Spleen (tissue), 11 donors: ENCODE measurements around the gene TIMD4. TPM values are rescaled to one million over a fixed set of nuclear protein-coding genes. Genes with fewer than 3 reads are reported as not detected.
"Not testable (repeated sequence)": the region's sequence is repeated elsewhere in the genome, so short reads cannot be mapped to it uniquely, and the experiment has no call there.

ENCODE experiments used
- DNase-seq: peaks from one replicate; pipeline ENCODE4 v3.0.0-alpha.2; 2020
- H3K27ac ChIP-seq, 8 donors: fragments of 200-600 bp; sonication (generic) in 7 of 8; 1 replicate in 4 of 8; 2 replicates in 4 of 8; pipeline versions ENCODE4 v1.5.0 to v1.8.0; 2016 to 2021; ENCODE audit warnings: inconsistent platforms in 4 of 8, mild to moderate bottlenecking in 4 of 8, moderate library complexity in 1 of 8
- H3K27me3 ChIP-seq, 7 donors: fragments of 200-600 bp; sonication (generic) in 6 of 7; replicated peaks in 1 of 7; 1 replicate in 4 of 7; 2 replicates in 3 of 7; pipeline versions ENCODE4 v1.5.0 to v1.8.0; 2016 to 2021; ENCODE audit warnings: inconsistent platforms in 3 of 7, mild to moderate bottlenecking in 1 of 7
- H3K36me3 ChIP-seq, 6 donors: fragments of 200-600 bp; sonication (generic) in 5 of 6; 1 replicate in 4 of 6; 2 replicates in 2 of 6; pipeline versions ENCODE4 v1.5.0 to v1.8.0; 2016 to 2021; ENCODE audit warnings: inconsistent platforms in 2 of 6
- H3K4me1 ChIP-seq, 6 donors: fragments of 200-600 bp; sonication (generic) in 5 of 6; 1 replicate in 3 of 6; 2 replicates in 3 of 6; pipeline versions ENCODE4 v1.5.0 to v1.8.0; 2016 to 2021; ENCODE audit warnings: inconsistent platforms in 3 of 6
- H3K4me3 ChIP-seq, 8 donors: fragments of 200-600 bp; sonication (generic) in 7 of 8; 1 replicate in 4 of 8; 2 replicates in 4 of 8; pipeline versions ENCODE4 v1.5.0 to v1.8.0; 2016 to 2021; ENCODE audit warnings: inconsistent platforms in 4 of 8, mild to moderate bottlenecking in 4 of 8, moderate library complexity in 2 of 8
- H3K9me3 ChIP-seq, 8 donors: fragments of 200-600 bp; sonication (generic) in 7 of 8; 1 replicate in 4 of 8; 2 replicates in 4 of 8; pipeline versions ENCODE4 v1.5.0 to v1.8.0; 2016 to 2021; ENCODE audit warnings: inconsistent platforms in 4 of 8
- CTCF ChIP-seq, 11 experiments: fragments of 200-600 bp in 7 of 11; fragments of 450-650 bp in 4 of 11; sonication (generic) in 4 of 11; IDR thresholded peaks in 8 of 11; conservative IDR thresholded peaks in 3 of 11; 1 replicate in 7 of 11; 2 replicates in 4 of 11; pipeline versions ENCODE4 v1.4.0 to v1.8.0; 2016 to 2021; ENCODE audit warnings: antibody characterized with exemption in 11 of 11, inconsistent platforms in 4 of 11, mild to moderate bottlenecking in 1 of 11
- POLR2A ChIP-seq, 3 donors: fragments of 450-650 bp; IDR thresholded peaks; one replicate each; pipeline ENCODE4 v1.5.1; 2017; ENCODE audit warnings: antibody characterized with exemption in 3 of 3, mild to moderate bottlenecking in 1 of 3
- POLR2AphosphoS5 ChIP-seq, 3 donors: sonication (generic); formaldehyde crosslinking; IDR thresholded peaks; one replicate each; pipeline ENCODE4 v1.5.1; 2017; ENCODE audit warnings: antibody characterized with exemption in 3 of 3
- WGBS, 5 donors: extraction: QIAGEN DNeasy Blood & Tissue Kit in 3 of 5; methylation state at CpG; one replicate each; pipeline versions ENCODE4 v1.1.5 to v1.1.7; 2013 to 2018; 5-methylcytosine and 5-hydroxymethylcytosine counted together
- intact Hi-C: fragments of 100-400 bp; cut with DNase I; formaldehyde crosslinking; loops from one replicate; pipeline ENCODE4 v1.15.0; 2023; ENCODE audit warnings: low total_unique reads
- polyA plus RNA-seq, 3 donors: library from polyadenylated mRNA; stranded (reverse); fragments of 200-250 nt; gene quantifications; one replicate each; pipeline ENCODE4 v1.2.1, GENCODE V29; 2013
- total RNA-seq, 7 donors: library from RNA; depleted of rRNA in 3 of 7; stranded (reverse); fragments of >200 nt in 3 of 7; fragmentation: NEBNext Ultra II Directional in 4 of 7; extraction: Animal tissue kit (Norgen Biotek cat#: 25700) in 4 of 7; gene quantifications; one replicate each; pipeline versions ENCODE4 v1.1.0 to v1.2.1, GENCODE V29; 2016 to 2021
- donor health status: healthy with polysubstance abuse.
- donor health status: DM: no; HTN: no; CAD: no; lungs with moderate emphysema.
- donor health status: DM: no; HTN: no; CAD: no.
- donor health status: Bipolar disorder and iron deficiency.
- donor health status: healthy.
- donor health status: DM: no; HTN: no; CAD: no.
- donor health status: DM: yes; HTN: yes; CAD: no.

TIMD4 gene
- total and polyA plus RNA-seq, 10 donors, result 2.2 to 18.2 (median 10.0) TPM

GRCh38 chr5:156934450-156935211 lies 28.4 kb downstream of the TIMD4 start:
- no peak for DNase-seq
- H3K36me3 ChIP-seq, result no peaks in the 10 kb centered on the region

GRCh38 chr5:156929366-156929948 lies 33.6 kb downstream of the TIMD4 start:
- Histone ChIP-seq H3K9me3 (no peaks in the 10 kb centered on the region), H3K36me3 (no peaks in the 10 kb centered on the region), H3K27me3 (no peaks in the 10 kb centered on the region), H3K4me1 (no peaks in the 10 kb centered on the region), H3K27ac (no peak overlapping the region), H3K4me3 (no peak overlapping the region)
- TF ChIP-seq POLR2A (IDR thresholded peaks at IDR 0.05), result no peak
- WGBS, 5 donors, result 58 to 80% (median 77%) methylated on average over 3 of the region's 3 CpGs
- no peak for DNase-seq
- intact Hi-C loops, result no loop called here

More at GRCh38 chr5:156934450-156935211, 28.4 kb downstream of the TIMD4 start:
- Histone ChIP-seq H3K27me3 (no peaks in the 10 kb centered on the region), H3K9me3 (peaks cover 0 to under 1% (median 0%) of the 10 kb centered on the region in 8 donors), H3K4me1 (no peaks in the 10 kb centered on the region), H3K27ac (no peak overlapping the region), H3K4me3 (no peak overlapping the region)
- intact Hi-C loops, result no loop called here
- TF ChIP-seq POLR2AphosphoS5 (IDR thresholded peaks at IDR 0.05) (no peak), CTCF (IDR thresholded peaks at IDR 0.05 in 8 of 11, conservative IDR thresholded peaks at IDR 0.05 in 3 of 11) (peak; percentile 25 to 67 (median 54))
- 50 to 62% (median 53%) methylated on average over 9 of the region's 9 CpGs for WGBS, 5 donors

DNA sequence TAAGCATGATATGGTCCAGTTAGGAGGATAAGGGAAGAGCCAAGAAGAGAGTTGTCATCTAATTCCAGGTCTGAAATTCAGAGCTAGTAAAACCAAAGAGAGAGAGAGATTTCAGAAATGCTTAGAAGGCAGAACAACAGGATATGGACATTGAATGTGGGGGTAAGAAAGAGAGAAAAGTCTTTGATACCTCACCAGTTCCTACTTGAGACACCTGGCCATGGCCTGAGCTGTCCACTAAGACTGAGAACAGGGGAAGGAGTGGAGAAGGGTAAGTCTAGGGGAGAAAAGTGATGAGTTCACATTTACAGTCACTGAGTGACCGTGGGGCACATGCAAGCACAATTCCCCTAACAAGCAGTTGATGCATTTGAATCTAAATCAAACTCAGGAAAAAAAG lies 35.5 kb downstream of the TIMD4 start:
- no peaks in the 10 kb centered on the region for H3K36me3 ChIP-seq

DNA sequence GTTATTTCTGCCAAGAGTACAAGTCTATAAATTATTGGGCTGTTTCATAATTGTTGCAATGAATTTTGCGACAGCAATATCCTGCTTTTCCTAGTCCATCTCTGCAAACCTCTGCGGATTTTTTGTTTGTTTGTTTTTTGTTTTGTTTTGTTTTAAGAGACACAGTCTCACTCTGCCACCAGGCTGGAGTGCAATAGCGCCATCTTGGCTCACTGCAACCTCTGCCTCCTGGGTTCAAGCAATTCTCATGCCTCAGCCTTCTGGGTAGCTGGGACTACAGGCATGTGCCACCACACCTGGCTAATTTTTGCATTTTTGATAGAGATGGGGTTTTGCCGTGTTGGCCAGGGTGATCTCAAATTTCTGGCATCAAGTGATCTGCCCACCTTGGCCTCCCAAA lies 37.3 kb downstream of the TIMD4 start:
- 82 to 92% (median 87%) methylated on average over 4 of the region's 4 CpGs for WGBS, 5 donors
- DNase-seq, H3K36me3 ChIP-seq, H3K27me3 ChIP-seq, intact Hi-C loops, H3K9me3 ChIP-seq, H3K27ac ChIP-seq, H3K4me3 ChIP-seq: not testable (repeated sequence)
- H3K4me1 ChIP-seq, result peaks cover 0 to 17% (median 2%) of the 10 kb centered on the region in 6 donors

More for the DNA sequence above, 35.5 kb downstream of the TIMD4 start:
- Histone ChIP-seq H3K27ac (no peak overlapping the region), H3K9me3 (no peaks in the 10 kb centered on the region), H3K4me3 (no peak overlapping the region), H3K27me3 (no peaks in the 10 kb centered on the region), H3K4me1 (peaks cover 0 to 5% (median 0%) of the 10 kb centered on the region in 6 donors)
- DNase-seq, result no peak
- WGBS, 5 donors, result 82 to 96% (median 88%) methylated on average over 1 of the region's 1 CpG
- intact Hi-C loops, result no loop called here
- TF ChIP-seq CTCF (IDR thresholded peaks at IDR 0.05 in 8 of 11, conservative IDR thresholded peaks at IDR 0.05 in 3 of 11) (no peak), POLR2AphosphoS5 (IDR thresholded peaks at IDR 0.05) (no peak), POLR2A (IDR thresholded peaks at IDR 0.05) (no peak)

GRCh38 chr5:156922207-156922792 lies 40.7 kb downstream of the TIMD4 start:
- 79 to 97% (median 92%) methylated on average over 3 of the region's 3 CpGs for WGBS, 5 donors
- Histone ChIP-seq H3K27ac (peak overlapping the region in 2 of 8 donors; percentile 22 to 70), H3K27me3 (no peaks in the 10 kb centered on the region), H3K4me1 (peaks cover 0 to 24% (median 7%) of the 10 kb centered on the region in 6 donors), H3K4me3 (no peak overlapping the region), H3K9me3 (no peaks in the 10 kb centered on the region), H3K36me3 (no peaks in the 10 kb centered on the region)
- TF ChIP-seq POLR2A (IDR thresholded peaks at IDR 0.05), result no peak
- no peak for TF ChIP-seq POLR2AphosphoS5 (IDR thresholded peaks at IDR 0.05)
- TF ChIP-seq CTCF (IDR thresholded peaks at IDR 0.05 in 8 of 11, conservative IDR thresholded peaks at IDR 0.05 in 3 of 11), result no peak
- no peak for DNase-seq
- intact Hi-C loops, result no loop called here
